ENCODE results near the gene RAB11FIP4.

GRCh38 chr17:31532081-31532480 is 140.6 kb downstream of the RAB11FIP4 start:
- TF ChIP-seq POLR2A (IDR thresholded peaks at IDR 0.05): no peak
- TF ChIP-seq CTCF (IDR thresholded peaks at IDR 0.05): no peak
- no peak for TF ChIP-seq POLR2AphosphoS5 (IDR thresholded peaks at IDR 0.05)

Measured in breast epithelium (tissue), 3 donors.